Activated CD8-positive, alpha-beta memory T cell treated with anti-CD3 and anti-CD28 coated beads, Interleukin-2, amount 50 U/mL, for 1 hour (primary cell): Measurements from ENCODE around the gene UBE2V1.

Source experiments
- DNase-seq: peaks from one replicate; pipeline ENCODE4 v3.0.0-alpha.2; 2020; ENCODE audit errors: extremely low read depth

Gene UBE2V1

GRCh38 chr20:50043573-50044352 lies 69.2 kb downstream of the UBE2V1 start:
- no peak for DNase-seq

DNA sequence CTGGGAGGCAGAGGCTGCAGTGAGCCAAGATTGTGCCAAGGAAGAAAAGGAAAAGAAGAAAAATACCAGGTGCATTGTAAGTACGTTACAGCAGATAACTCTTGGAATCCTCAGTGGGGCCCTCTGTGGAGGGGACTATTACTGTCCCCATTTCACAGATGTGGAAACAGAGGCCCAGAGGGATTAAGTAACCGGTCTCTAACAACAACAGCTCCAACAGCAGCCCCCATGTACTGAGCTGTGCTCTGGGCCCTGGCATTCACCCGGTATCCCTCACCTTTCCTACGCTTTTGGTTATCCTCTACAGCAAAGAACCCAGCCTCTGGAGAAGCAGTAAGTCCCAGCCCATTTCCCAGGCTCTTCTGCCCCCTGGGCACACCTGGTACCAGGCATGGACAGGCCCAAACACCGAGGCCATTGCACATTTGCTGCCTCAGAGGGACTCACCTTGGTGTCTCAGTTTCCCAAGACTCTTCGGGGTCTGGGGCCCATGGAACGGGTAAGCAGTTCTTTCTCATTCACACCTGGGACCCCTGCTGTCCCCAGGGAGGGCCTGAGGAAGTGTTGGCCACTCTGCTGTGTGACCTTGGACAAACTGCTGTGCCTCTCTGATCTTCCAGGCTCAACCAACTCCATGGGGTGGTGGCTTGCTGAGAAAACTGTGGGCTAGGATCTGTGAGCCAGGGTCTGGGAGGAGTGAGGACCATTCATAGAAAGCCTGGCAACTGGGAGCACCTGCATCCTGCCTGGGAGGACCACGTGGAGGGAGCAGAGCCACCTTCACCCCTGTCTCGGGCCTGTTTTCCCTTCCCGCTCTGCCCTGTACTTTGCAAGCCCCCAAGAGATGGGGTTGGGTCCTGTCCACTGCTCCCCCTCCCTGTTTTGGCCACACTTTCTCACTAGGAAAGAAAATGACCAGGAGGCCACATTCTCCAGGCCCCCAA lies 70.3 kb downstream of the UBE2V1 start:
- DNase-seq: no peak

- no peak for DNase-seq
Observed at GRCh38 chr20:50041246-50041873, 71.6 kb downstream of the UBE2V1 start.

GRCh38 chr20:50040432-50041245 lies 72.3 kb downstream of the UBE2V1 start:
- no peak for DNase-seq

GRCh38 chr20:50039706-50040431 lies 73.1 kb downstream of the UBE2V1 start:
- no peak for DNase-seq

DNA sequence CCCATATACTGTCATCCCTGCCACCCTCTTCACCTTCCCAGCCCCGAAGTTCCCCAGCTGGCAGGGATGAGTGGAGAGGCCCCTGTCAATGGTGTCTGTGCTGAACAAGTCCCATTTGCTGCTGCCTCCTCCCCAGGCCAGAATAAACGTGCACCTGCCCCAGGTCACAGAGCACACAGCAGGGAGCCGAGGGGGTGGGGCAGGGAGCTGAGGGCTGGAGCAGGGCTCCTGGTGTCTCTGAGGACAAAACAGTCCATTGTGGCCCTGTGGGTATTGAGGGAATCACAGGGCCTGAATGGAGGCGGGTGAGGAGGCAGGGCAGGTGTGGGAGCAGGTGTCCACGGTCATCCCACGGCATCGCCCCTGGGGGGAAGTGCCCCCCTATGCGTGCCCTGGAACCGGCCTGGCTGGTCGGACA lies 74.4 kb downstream of the UBE2V1 start:
- DNase-seq: no peak

GRCh38 chr20:50038169-50038568 lies 74.8 kb downstream of the UBE2V1 start:
- DNase-seq: no peak

DNA sequence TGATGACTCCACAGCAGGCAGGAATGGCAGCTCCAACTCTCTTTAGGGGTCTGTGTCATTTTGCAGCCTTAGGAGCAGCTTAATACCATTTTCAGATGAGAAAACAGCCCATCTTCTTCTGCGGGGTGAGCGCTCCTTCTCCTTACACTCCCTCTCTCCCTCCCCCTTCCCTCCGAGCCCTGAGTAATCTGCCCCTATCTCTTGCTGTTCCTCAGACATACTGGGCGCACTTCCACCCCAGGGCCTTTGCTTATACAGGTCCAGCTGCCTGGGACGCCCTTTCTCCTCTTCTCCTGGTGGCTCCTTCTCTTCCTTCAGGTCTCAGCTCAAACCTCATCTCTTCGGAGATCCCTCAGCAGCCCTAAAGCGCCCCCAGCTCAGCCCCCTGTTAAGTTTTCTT lies 75.4 kb downstream of the UBE2V1 start:
- no peak for DNase-seq

GRCh38 chr20:50037123-50037522 lies 75.8 kb downstream of the UBE2V1 start:
- no peak for DNase-seq

DNA sequence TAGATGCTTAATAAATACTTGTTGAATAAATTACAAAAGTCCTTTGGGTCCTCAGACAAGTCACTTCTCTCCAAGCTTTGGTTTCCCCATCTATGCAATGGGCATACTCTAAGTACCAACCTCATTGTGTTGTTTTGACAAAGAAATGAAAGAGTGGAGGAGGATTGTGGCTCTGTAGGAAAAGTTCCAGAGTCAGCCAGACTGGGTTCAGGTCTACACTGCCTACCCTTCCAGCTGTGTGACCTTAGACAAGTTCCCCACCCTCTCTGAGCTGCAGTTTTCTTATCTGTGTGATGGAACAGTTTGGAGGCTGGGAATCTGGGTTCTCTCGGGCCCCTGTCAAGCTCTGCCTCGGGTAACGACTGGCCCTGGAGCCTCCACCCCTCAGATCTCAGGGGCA lies 76.2 kb downstream of the UBE2V1 start:
- no peak for DNase-seq

DNA sequence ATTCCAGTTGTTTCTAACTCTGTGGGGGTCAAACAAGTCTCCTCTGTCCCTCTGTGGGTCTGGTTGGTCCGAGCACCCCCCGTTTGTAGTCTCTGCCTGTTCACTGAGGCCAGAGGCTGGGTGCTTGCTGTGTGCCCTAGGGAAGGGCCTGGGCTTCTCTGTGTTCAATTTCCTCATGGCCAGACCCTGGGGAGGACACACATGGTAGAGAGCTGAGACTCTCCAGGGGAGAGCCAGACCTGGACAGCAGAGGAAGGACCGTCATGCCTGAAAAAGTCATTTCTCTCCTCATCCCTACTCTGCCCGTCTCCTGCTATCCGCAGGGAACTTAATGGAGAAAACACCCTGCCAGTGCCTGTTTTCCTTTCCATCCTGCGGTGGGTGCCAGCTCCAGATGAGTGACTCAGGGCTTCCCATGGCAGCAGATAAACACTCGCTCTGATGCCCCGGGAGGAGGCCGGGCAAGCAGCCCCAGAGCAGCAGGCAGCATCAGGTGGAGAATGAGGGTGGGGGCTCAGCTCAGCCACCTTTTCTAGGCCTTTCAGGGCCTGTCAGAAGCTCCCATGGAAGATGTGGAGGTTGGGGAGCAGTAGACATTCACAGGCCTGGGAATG lies 78.3 kb downstream of the UBE2V1 start:
- no peak for DNase-seq

- DNase-seq: no peak
Observed at GRCh38 chr20:50032955-50033666, 79.8 kb downstream of the UBE2V1 start.
